Neural cell (in vitro differentiated cells): Measurements from ENCODE around the gene INPP5F.

Experiments
- EP300 ChIP-seq: fragments of 450-650 bp; conservative IDR thresholded peaks from 2 replicates; pipeline ENCODE4 v1.6.1; 2014; ENCODE audit warnings: antibody characterized with exemption, mild to moderate bottlenecking, moderate library complexity; ENCODE audit not compliant: poor library complexity, severe bottlenecking
- EZH2 ChIP-seq: fragments of 200-600, 300-800 bp; shearing (Covaris generic), sonication (generic); IDR thresholded peaks from 2 replicates; pipeline ENCODE4 v1.6.1; 2014; ENCODE audit warnings: antibody characterized with exemption, low read length, borderline replicate concordance, mild to moderate bottlenecking; ENCODE audit not compliant: insufficient read depth, poor library complexity, severe bottlenecking
- TF ChIP-seq, protein P1 (sequence below): fragments of 450-650 bp; IDR thresholded peaks from 2 replicates; pipeline ENCODE4 v1.5.1; 2014; ENCODE audit warnings: antibody characterized with exemption, mild to moderate bottlenecking, moderate library complexity; ENCODE audit not compliant: poor library complexity, severe bottlenecking
- TF ChIP-seq, protein P2 (sequence below): IDR thresholded peaks from 2 replicates; pipeline ENCODE4 v1.6.1; 2012; ENCODE audit warnings: borderline replicate concordance

DNA sequence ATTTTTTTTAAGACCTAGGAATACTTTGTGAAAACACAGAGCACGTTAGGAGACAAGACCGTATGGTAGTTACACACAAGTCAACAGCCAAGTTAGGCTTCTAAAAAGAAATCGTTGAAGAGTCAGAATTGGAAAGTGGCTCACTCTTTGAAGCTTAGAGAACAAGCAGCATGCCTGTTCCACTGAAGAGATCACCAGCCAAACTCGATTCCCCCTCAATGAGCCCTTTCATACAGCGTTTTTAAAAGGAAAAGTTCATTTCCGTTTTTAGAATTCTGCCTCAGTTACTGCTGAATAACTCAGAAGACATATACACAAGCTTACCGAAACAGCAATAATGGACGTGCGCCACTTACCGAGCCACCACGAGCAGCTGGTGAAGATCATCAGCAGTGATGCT is 105.8 kb downstream of the INPP5F start:
- TF ChIP-seq, protein P1, sequence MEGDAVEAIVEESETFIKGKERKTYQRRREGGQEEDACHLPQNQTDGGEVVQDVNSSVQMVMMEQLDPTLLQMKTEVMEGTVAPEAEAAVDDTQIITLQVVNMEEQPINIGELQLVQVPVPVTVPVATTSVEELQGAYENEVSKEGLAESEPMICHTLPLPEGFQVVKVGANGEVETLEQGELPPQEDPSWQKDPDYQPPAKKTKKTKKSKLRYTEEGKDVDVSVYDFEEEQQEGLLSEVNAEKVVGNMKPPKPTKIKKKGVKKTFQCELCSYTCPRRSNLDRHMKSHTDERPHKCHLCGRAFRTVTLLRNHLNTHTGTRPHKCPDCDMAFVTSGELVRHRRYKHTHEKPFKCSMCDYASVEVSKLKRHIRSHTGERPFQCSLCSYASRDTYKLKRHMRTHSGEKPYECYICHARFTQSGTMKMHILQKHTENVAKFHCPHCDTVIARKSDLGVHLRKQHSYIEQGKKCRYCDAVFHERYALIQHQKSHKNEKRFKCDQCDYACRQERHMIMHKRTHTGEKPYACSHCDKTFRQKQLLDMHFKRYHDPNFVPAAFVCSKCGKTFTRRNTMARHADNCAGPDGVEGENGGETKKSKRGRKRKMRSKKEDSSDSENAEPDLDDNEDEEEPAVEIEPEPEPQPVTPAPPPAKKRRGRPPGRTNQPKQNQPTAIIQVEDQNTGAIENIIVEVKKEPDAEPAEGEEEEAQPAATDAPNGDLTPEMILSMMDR, result no peak
- TF ChIP-seq, protein P2, sequence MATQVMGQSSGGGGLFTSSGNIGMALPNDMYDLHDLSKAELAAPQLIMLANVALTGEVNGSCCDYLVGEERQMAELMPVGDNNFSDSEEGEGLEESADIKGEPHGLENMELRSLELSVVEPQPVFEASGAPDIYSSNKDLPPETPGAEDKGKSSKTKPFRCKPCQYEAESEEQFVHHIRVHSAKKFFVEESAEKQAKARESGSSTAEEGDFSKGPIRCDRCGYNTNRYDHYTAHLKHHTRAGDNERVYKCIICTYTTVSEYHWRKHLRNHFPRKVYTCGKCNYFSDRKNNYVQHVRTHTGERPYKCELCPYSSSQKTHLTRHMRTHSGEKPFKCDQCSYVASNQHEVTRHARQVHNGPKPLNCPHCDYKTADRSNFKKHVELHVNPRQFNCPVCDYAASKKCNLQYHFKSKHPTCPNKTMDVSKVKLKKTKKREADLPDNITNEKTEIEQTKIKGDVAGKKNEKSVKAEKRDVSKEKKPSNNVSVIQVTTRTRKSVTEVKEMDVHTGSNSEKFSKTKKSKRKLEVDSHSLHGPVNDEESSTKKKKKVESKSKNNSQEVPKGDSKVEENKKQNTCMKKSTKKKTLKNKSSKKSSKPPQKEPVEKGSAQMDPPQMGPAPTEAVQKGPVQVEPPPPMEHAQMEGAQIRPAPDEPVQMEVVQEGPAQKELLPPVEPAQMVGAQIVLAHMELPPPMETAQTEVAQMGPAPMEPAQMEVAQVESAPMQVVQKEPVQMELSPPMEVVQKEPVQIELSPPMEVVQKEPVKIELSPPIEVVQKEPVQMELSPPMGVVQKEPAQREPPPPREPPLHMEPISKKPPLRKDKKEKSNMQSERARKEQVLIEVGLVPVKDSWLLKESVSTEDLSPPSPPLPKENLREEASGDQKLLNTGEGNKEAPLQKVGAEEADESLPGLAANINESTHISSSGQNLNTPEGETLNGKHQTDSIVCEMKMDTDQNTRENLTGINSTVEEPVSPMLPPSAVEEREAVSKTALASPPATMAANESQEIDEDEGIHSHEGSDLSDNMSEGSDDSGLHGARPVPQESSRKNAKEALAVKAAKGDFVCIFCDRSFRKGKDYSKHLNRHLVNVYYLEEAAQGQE, result no peak
- TF ChIP-seq EZH2 (no peak), EP300 (no peak)
